ENCODE results near the gene GYG1.

DNA sequence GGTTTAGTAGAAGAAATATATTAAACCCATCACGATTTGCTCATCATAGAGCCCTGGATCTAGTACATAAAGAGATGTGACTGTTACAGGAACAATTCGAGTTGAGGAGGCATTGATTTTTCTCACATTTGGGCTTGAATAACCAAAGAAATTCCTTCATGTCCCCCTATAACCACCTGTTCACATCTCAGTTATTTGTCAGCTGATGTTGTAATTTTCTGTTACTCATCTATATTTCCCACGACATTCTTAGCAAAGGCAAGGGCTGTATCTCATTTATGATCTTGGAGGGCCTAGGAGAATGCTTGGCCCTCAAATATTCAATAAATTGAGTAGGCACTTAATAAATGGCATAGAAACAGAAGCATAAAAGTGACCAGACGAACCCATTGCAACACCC lies 36.4 kb upstream of the GYG1 start:
- TF ChIP-seq, protein P1, sequence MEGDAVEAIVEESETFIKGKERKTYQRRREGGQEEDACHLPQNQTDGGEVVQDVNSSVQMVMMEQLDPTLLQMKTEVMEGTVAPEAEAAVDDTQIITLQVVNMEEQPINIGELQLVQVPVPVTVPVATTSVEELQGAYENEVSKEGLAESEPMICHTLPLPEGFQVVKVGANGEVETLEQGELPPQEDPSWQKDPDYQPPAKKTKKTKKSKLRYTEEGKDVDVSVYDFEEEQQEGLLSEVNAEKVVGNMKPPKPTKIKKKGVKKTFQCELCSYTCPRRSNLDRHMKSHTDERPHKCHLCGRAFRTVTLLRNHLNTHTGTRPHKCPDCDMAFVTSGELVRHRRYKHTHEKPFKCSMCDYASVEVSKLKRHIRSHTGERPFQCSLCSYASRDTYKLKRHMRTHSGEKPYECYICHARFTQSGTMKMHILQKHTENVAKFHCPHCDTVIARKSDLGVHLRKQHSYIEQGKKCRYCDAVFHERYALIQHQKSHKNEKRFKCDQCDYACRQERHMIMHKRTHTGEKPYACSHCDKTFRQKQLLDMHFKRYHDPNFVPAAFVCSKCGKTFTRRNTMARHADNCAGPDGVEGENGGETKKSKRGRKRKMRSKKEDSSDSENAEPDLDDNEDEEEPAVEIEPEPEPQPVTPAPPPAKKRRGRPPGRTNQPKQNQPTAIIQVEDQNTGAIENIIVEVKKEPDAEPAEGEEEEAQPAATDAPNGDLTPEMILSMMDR (IDR thresholded peaks at IDR 0.05): no peak
- TF ChIP-seq, protein P2, sequence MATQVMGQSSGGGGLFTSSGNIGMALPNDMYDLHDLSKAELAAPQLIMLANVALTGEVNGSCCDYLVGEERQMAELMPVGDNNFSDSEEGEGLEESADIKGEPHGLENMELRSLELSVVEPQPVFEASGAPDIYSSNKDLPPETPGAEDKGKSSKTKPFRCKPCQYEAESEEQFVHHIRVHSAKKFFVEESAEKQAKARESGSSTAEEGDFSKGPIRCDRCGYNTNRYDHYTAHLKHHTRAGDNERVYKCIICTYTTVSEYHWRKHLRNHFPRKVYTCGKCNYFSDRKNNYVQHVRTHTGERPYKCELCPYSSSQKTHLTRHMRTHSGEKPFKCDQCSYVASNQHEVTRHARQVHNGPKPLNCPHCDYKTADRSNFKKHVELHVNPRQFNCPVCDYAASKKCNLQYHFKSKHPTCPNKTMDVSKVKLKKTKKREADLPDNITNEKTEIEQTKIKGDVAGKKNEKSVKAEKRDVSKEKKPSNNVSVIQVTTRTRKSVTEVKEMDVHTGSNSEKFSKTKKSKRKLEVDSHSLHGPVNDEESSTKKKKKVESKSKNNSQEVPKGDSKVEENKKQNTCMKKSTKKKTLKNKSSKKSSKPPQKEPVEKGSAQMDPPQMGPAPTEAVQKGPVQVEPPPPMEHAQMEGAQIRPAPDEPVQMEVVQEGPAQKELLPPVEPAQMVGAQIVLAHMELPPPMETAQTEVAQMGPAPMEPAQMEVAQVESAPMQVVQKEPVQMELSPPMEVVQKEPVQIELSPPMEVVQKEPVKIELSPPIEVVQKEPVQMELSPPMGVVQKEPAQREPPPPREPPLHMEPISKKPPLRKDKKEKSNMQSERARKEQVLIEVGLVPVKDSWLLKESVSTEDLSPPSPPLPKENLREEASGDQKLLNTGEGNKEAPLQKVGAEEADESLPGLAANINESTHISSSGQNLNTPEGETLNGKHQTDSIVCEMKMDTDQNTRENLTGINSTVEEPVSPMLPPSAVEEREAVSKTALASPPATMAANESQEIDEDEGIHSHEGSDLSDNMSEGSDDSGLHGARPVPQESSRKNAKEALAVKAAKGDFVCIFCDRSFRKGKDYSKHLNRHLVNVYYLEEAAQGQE (IDR thresholded peaks at IDR 0.05; ENCODE audit: insufficient read depth in 1 of 2, low read depth in 2 of 2, low read length in 1 of 2): no peak
- no peak for TF ChIP-seq POLR2AphosphoS5 (IDR thresholded peaks at IDR 0.05; ENCODE audit: low read depth, low read length)
- no peak for TF ChIP-seq TCF7L2 (IDR thresholded peaks at IDR 0.05; ENCODE audit: low read depth, low read length)
- no peak for TF ChIP-seq SIN3A (IDR thresholded peaks at IDR 0.05; ENCODE audit: borderline replicate concordance, insufficient read depth, low read depth, low read length)

Measured in Panc1 (cell line).